ENCODE data around the gene OVCH2. TPM values are rescaled to one million over a fixed set of nuclear protein-coding genes. Genes with fewer than 3 reads are reported as not detected.

OVCH2 gene
- total RNA-seq, 2 experiments from 2014 or later = not detected

DNA sequence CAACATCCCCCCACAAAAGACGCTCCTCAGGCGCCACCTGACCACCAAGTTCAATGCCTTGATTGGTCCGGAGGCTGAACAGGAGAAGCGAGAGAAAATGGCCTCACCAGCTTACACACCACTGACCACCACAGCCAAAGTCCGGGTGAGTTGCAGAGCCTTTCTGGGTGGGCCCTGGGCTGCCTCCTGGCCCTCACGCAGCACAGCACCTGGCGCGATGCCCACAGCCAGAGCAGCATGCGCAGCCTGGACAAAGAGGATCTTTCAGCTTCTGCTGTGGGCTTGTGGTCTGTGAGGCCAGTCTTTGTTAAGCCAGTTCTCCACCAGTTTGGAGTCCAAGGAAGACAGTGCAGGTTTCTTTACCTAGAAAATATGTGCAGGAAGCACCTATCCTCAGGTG, 54.6 kb downstream of the OVCH2 start:
- POLR2A ChIA-PET = interaction anchor here (0.6 kb wide), 1 partner anchor 48 kb away, joined by 3 read pairs; no protein-coding TSS in a partner anchor
- Mint-ChIP-seq H3K9me3 (no peaks in the 10 kb centered on the region), H3K27me3 (no peaks in the 10 kb centered on the region), H3K4me3 (no peak overlapping the region), H3K27ac (no peak overlapping the region), H3K4me1 (ENCODE audit: low read depth) (no peaks in the 10 kb centered on the region), H3K36me3 (ENCODE audit: low read depth) (peaks cover 8% of the 10 kb centered on the region)
- TF ChIP-seq CTCF (IDR thresholded peaks at IDR 0.05) = no peak
- no peak for DNase-seq
- intact Hi-C loops (cut with micrococcal nuclease) = no loop called here
- CTCF ChIA-PET = interaction anchor here (0.5 to 0.9 kb wide), 2 partner anchors 80 to 935 kb away, joined by 3 read pairs; no protein-coding TSS in a partner anchor
- ATAC-seq = no peak

DNA sequence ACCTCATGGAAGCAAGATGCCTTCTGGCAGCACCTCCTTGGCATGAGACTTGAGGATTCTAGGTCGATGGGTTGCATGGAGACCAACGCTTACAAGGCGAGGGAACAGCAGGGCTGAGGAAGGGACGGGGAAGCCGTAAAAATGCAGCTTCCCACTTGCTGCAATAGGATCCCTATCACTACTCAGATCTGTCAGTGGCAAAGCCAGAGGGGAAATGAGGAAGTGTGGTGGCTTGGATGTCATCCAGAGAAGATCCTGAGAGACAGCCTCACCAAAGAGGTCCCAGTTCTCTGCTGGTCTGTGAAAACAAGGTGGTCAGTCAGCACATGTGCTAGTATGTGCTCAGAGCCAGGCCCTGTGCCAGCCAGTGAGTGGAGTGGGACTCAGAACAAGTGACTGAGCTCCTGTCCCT, 55.1 kb downstream of the OVCH2 start:
- Mint-ChIP-seq H3K4me3 (no peak overlapping the region), H3K36me3 (ENCODE audit: low read depth) (peaks cover 7% of the 10 kb centered on the region), H3K27me3 (no peaks in the 10 kb centered on the region), H3K9me3 (no peaks in the 10 kb centered on the region), H3K27ac (no peak overlapping the region), H3K4me1 (ENCODE audit: low read depth) (no peaks in the 10 kb centered on the region)
- POLR2A ChIA-PET = no interaction called here
- DNase-seq (no peak), ATAC-seq (no peak)
- CTCF ChIA-PET = interaction anchor here (0.9 kb wide), 1 partner anchor 80 kb away, joined by 3 read pairs; no protein-coding TSS in a partner anchor
- intact Hi-C loops (cut with micrococcal nuclease) = no loop called here
- TF ChIP-seq CTCF (IDR thresholded peaks at IDR 0.05) = no peak

DNA sequence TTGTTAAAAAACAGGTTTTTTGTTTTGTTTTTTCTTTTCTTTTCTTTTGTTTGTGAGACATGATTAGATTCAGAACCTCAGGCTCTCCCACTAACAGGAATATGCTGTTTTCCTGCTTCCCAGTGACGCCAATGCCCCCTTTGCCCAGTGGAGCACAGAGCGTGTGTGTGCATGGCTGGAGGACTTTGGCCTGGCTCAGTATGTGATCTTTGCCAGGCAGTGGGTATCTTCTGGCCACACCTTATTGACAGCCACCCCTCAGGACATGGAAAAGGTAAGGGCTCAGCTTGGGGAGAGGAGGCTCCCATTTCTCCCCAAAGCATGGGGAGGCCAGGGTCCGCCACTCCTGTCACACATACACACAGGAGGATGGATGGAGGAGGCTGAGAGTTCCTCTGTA, 58.0 kb downstream of the OVCH2 start:
- no peaks in the 10 kb centered on the region for H3K27me3 Mint-ChIP-seq
- no peak for TF ChIP-seq CTCF (IDR thresholded peaks at IDR 0.05)
- ATAC-seq = no peak
- CTCF ChIA-PET = interaction anchor here (1.5 to 1.6 kb wide), 2 partner anchors 17 to 39 kb away, joined by 4 to 5 read pairs; no protein-coding TSS in a partner anchor
- peaks cover 3% of the 10 kb centered on the region for H3K36me3 Mint-ChIP-seq (ENCODE audit: low read depth)
- H3K4me1 Mint-ChIP-seq (ENCODE audit: low read depth) = no peaks in the 10 kb centered on the region
- no peak overlapping the region for H3K4me3 Mint-ChIP-seq
- H3K9me3 Mint-ChIP-seq = no peaks in the 10 kb centered on the region
- intact Hi-C loops (cut with micrococcal nuclease) = no loop called here
- H3K27ac Mint-ChIP-seq = no peak overlapping the region
- POLR2A ChIA-PET = no interaction called here
- DNase-seq = no peak

- H3K4me3 Mint-ChIP-seq = no peak overlapping the region
- CTCF ChIA-PET = interaction anchor here (1.0 kb wide), 1 partner anchor 19 kb away, joined by 4 read pairs; no protein-coding TSS in a partner anchor
- no peaks in the 10 kb centered on the region for H3K9me3 Mint-ChIP-seq
- intact Hi-C loops (cut with micrococcal nuclease) = no loop called here
- H3K27ac Mint-ChIP-seq = no peak overlapping the region
- POLR2A ChIA-PET = no interaction called here
- no peaks in the 10 kb centered on the region for H3K27me3 Mint-ChIP-seq
- ATAC-seq (no peak), DNase-seq (no peak)
- peaks cover 3% of the 10 kb centered on the region for H3K36me3 Mint-ChIP-seq (ENCODE audit: low read depth)
- no peaks in the 10 kb centered on the region for H3K4me1 Mint-ChIP-seq (ENCODE audit: low read depth)
- no peak for TF ChIP-seq CTCF (IDR thresholded peaks at IDR 0.05)
Observed at GRCh38 chr11:7646866-7647265, 59.4 kb downstream of the OVCH2 start.

DNA sequence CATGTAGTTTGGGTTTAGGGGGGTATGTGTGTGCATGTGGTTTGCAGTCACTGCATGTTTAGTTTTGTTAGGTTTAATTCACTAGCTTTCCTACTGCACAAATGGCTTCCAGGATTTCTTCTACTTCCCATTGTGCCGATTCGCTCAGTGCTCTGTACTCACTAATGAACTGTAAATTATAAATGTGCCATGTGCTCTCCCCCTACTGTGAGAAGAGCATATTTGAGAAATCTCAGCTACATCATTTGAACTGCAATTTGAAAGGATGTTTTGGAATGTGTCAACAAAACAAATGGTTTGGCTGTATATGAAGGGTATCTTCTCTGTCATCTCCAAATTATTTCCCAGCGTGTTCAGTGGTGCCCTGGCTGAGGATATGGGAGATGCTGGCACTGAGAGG, 61.1 kb downstream of the OVCH2 start:
- Mint-ChIP-seq H3K27me3 (no peaks in the 10 kb centered on the region), H3K9me3 (no peaks in the 10 kb centered on the region), H3K27ac (no peak overlapping the region), H3K4me1 (ENCODE audit: low read depth) (no peaks in the 10 kb centered on the region), H3K36me3 (ENCODE audit: low read depth) (no peaks in the 10 kb centered on the region), H3K4me3 (no peak overlapping the region)
- ChIA-PET POLR2A (no interaction called here), CTCF (no interaction called here)
- no peak for ATAC-seq
- no peak for DNase-seq
- TF ChIP-seq CTCF (IDR thresholded peaks at IDR 0.05) = no peak
- intact Hi-C loops (cut with micrococcal nuclease) = no loop called here
